RWPE2 (cell line): ENCODE measurements around the gene RCBTB2.

Experiments
- ATAC-seq: fragments of 200-7000 bp; cut with Tn5 transposase; 3 replicates; pipeline ENCODE4 v1.9.1; 2021; ENCODE audit warnings: low read depth
- DNase-seq: peaks from one replicate; pipeline ENCODE4 v3.0.0-alpha.2; 2020; ENCODE audit warnings: low spot score
- H3K27ac ChIP-seq: fragments of 450-650 bp; 2 replicates; pipeline ENCODE4 v1.5.1; 2017; ENCODE audit warnings: mild to moderate bottlenecking; ENCODE audit not compliant: poor library complexity, severe bottlenecking
- H3K27me3 ChIP-seq: fragments of 250-450 bp; sonication (Bioruptor Pico); 2 replicates; pipeline ENCODE4 v1.5.1; 2021; ENCODE audit warnings: mild to moderate bottlenecking, moderate library complexity; ENCODE audit not compliant: insufficient read depth, poor library complexity, severe bottlenecking
- H3K36me3 ChIP-seq: fragments of 250-450 bp; sonication (Bioruptor Pico); 2 replicates; pipeline ENCODE4 v1.5.1; 2020; ENCODE audit warnings: low read depth, mild to moderate bottlenecking, moderate library complexity
- H3K4me1 ChIP-seq: fragments of 250-450 bp; sonication (Bioruptor Pico); 2 replicates; pipeline ENCODE4 v1.5.1; 2021; ENCODE audit warnings: mild to moderate bottlenecking, moderate library complexity; ENCODE audit not compliant: insufficient read depth, poor library complexity, severe bottlenecking
- H3K4me3 ChIP-seq: fragments of 250-450 bp; sonication (Bioruptor Pico); 2 replicates; pipeline ENCODE4 v1.5.1; 2021; ENCODE audit warnings: mild to moderate bottlenecking, moderate library complexity; ENCODE audit not compliant: severe bottlenecking
- H3K9me3 ChIP-seq: fragments of 250-450 bp; sonication (Bioruptor Pico); 2 replicates; pipeline ENCODE4 v1.5.1; 2021; ENCODE audit warnings: mild to moderate bottlenecking, moderate library complexity; ENCODE audit not compliant: severe bottlenecking
- CTCF ChIP-seq: fragments of 450-650 bp; IDR thresholded peaks from one replicate; pipeline ENCODE4 v1.5.1; 2017; ENCODE audit warnings: mild to moderate bottlenecking, moderate library complexity; ENCODE audit not compliant: poor library complexity, severe bottlenecking

Gene RCBTB2

GRCh38 chr13:48504606-48505005 lies 28.3 kb downstream of the RCBTB2 start:
- Histone ChIP-seq H3K27me3 (no peaks in the 10 kb centered on the region), H3K4me1 (peaks cover 25% of the 10 kb centered on the region), H3K36me3 (no peaks in the 10 kb centered on the region), H3K9me3 (no peaks in the 10 kb centered on the region), H3K27ac (no peak overlapping the region), H3K4me3 (no peak overlapping the region)
- no peak for TF ChIP-seq CTCF
- no peak for ATAC-seq
- no peak for DNase-seq

- no peaks in the 10 kb centered on the region for H3K36me3 ChIP-seq
- H3K27ac ChIP-seq: no peak overlapping the region
- ATAC-seq (no peak), DNase-seq (no peak)
- H3K9me3 ChIP-seq: no peaks in the 10 kb centered on the region
- TF ChIP-seq CTCF: no peak
- H3K4me1 ChIP-seq: peaks cover 20% of the 10 kb centered on the region
- no peaks in the 10 kb centered on the region for H3K27me3 ChIP-seq
- H3K4me3 ChIP-seq: no peak overlapping the region
Measured at GRCh38 chr13:48502601-48503319, 30.1 kb downstream of the RCBTB2 start.

- Histone ChIP-seq H3K4me3 (no peak overlapping the region), H3K4me1 (peaks cover 10% of the 10 kb centered on the region), H3K36me3 (no peaks in the 10 kb centered on the region), H3K27ac (no peak overlapping the region), H3K9me3 (no peaks in the 10 kb centered on the region), H3K27me3 (no peaks in the 10 kb centered on the region)
- DNase-seq (no peak), ATAC-seq (no peak)
- no peak for TF ChIP-seq CTCF
Measured at GRCh38 chr13:48501705-48502104, 31.2 kb downstream of the RCBTB2 start.

- Histone ChIP-seq H3K27ac (peak overlapping the region; percentile 13), H3K9me3 (no peaks in the 10 kb centered on the region), H3K4me1 (peaks cover 10% of the 10 kb centered on the region), H3K36me3 (no peaks in the 10 kb centered on the region), H3K4me3 (no peak overlapping the region), H3K27me3 (no peaks in the 10 kb centered on the region)
- ATAC-seq (peak; percentile 97), DNase-seq (no peak)
- TF ChIP-seq CTCF: no peak
Measured at GRCh38 chr13:48500652-48501197, 32.2 kb downstream of the RCBTB2 start.

DNA sequence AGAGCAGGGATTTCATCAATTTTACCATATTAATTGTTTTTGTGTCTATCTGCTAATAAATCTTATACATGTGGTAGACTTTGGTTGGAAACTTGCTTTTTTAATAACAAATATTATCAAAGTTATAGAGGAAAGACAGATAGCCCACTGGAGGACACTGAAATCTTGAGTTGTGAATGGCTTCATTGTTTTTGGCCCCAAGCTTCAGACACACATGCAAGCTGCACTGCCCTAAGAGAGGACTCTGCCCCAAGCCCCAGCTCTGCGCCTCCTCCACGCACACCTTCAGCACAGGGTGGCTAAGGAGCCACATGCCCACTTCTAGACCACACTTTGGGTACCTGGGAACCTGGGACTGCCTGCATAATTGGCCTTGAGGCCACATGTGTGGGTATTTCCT lies 35.2 kb downstream of the RCBTB2 start:
- Histone ChIP-seq H3K9me3 (no peaks in the 10 kb centered on the region), H3K27ac (no peak overlapping the region), H3K36me3 (no peaks in the 10 kb centered on the region), H3K4me3 (no peak overlapping the region), H3K4me1 (peaks cover 19% of the 10 kb centered on the region), H3K27me3 (no peaks in the 10 kb centered on the region)
- no peak for ATAC-seq
- no peak for TF ChIP-seq CTCF
- DNase-seq: no peak
